Measurements from ENCODE around the gene TIMP4. TPM values are rescaled to one million over a fixed set of nuclear protein-coding genes. Genes with fewer than 3 reads are reported as not detected.

TIMP4 gene
- total RNA-seq: 1 to 10 TPM; 1.3 to 3.3 TPM
- 0.95 TPM for polyA plus RNA-seq (ENCODE audit: insufficient read depth, low read depth, low replicate concordance)
- long read RNA-seq, donor 1, partial matches to known transcripts: 0 of 1 reads
- long read RNA-seq, donor 1, other reads (novel, unspliced or antisense): 0 of 1 reads
- long read RNA-seq, donor 2, partial matches to known transcripts: 0 of 2 reads
- long read RNA-seq, donor 2, other reads (novel, unspliced or antisense): 0 of 2 reads

DNA sequence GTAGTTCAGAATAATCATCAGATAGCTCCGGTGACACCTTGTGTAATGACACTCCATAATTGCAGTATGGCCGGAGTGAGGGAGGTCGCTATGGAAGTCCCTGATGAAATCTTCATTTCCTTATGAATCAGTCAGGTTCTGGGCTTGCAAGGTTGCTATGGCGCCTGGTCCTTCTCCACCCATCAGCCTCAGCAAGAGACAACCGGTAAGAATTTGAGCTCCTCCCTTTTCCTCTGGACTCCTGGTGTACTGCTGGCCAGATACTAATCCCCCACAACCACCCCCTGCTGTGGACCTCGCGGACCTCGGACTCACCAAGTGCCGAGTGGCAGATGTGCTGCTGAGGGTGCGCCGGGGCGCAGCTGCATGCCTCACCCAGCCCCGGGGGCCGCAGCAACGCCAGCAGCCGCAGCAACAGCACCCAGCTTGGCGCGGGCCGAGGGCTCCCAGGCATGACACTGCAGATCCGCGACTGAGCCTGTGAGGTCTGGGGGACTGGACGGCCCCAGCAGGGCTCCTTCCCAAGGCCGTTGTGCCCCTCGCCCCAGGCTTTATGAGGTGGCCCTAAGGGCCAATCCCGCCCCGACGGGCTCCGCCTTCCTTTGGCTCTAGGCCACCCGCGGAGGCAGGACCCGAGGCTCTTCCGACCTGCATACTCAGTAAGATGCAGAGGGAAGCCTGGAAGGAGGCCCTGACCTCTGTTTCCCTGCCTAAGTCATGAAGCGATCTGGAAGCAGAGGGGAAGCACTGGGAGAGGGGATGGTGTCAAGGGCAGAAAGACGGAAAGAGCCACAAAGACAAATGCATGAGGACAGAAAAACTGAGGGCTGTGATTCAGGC lies at the start of gene TIMP4:
TIMP4 (minus strand) TSS at position 526 of the 840 bp plus-strand sequence; CDS start at position 454, 72 bp downstream.
- H3K27me3 ChIP-seq: no peaks in the 10 kb centered on the region
- no peaks in the 10 kb centered on the region for H3K36me3 ChIP-seq (ENCODE audit: low read depth, missing control alignments)
- intact Hi-C loops (cut with DNase I; ENCODE audit: low total_unique reads): no loop called here
- WGBS, 2 donors: 52 to 53% methylated on average over 5 to 34 of the region's 34 CpGs
- TF ChIP-seq, protein P1, sequence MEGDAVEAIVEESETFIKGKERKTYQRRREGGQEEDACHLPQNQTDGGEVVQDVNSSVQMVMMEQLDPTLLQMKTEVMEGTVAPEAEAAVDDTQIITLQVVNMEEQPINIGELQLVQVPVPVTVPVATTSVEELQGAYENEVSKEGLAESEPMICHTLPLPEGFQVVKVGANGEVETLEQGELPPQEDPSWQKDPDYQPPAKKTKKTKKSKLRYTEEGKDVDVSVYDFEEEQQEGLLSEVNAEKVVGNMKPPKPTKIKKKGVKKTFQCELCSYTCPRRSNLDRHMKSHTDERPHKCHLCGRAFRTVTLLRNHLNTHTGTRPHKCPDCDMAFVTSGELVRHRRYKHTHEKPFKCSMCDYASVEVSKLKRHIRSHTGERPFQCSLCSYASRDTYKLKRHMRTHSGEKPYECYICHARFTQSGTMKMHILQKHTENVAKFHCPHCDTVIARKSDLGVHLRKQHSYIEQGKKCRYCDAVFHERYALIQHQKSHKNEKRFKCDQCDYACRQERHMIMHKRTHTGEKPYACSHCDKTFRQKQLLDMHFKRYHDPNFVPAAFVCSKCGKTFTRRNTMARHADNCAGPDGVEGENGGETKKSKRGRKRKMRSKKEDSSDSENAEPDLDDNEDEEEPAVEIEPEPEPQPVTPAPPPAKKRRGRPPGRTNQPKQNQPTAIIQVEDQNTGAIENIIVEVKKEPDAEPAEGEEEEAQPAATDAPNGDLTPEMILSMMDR (IDR thresholded peaks at IDR 0.05): no peak
- no peak for TF ChIP-seq POLR2A (IDR thresholded peaks at IDR 0.05)
- peaks cover 8% of the 10 kb centered on the region for H3K4me1 ChIP-seq
- DNase-seq: peak; percentile 18
- H3K27ac ChIP-seq: peak within 1 kb of the TSS in 1 of 2 donors; percentile 10
- no peaks in the 10 kb centered on the region for H3K9me3 ChIP-seq
- peak within 1 kb of the TSS; percentile 35 to 44 for H3K4me3 ChIP-seq

DNA sequence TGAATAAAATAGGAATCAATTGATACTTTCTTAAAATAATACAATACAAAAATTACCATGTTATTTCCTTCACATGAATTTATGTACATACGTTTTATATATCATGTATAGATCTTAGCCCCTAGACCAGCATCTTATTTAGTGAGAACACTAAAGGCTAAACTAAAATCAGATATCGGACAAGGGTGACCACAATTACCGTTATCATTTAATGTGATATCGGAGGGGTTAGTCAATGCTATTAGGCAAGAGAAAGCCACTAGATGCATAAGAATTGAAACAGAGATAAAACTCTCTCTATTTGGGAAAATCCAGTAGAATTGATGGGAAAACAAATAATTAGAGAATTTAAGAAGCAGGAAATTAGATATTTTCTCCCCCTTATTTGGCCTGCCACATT lies 46.5 kb upstream of the TIMP4 start:
- Histone ChIP-seq H3K27me3 (no peaks in the 10 kb centered on the region), H3K27ac (no peak overlapping the region), H3K4me3 (no peak overlapping the region), H3K9me3 (no peaks in the 10 kb centered on the region), H3K4me1 (no peaks in the 10 kb centered on the region), H3K36me3 (ENCODE audit: low read depth, missing control alignments) (no peaks in the 10 kb centered on the region)
- DNase-seq: no peak
- TF ChIP-seq, protein P1 (IDR thresholded peaks at IDR 0.05): no peak
- no peak for TF ChIP-seq POLR2A (IDR thresholded peaks at IDR 0.05)
- intact Hi-C loops (cut with DNase I; ENCODE audit: low total_unique reads): no loop called here
- WGBS, 2 donors: 91 to 93% methylated on average over 4 of the region's 4 CpGs

DNA sequence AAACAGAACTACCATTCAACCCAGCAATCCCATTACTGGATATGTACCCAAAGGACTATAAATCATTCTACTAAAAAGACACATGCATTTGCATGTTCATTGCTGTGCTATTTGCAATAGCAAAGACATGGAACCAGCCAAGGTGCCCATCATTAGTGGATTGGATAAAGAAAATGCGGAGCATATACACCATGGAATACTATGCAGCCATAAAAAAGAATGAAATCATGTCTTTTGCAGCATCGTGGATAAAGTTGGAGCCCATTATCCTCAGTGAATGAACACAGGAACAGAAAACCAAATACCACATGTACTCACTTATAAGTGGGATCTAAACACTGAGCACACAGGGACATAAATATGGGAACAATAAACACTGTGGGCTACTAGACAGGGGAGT lies 43.1 kb upstream of the TIMP4 start:
- Histone ChIP-seq H3K4me1 (no peaks in the 10 kb centered on the region), H3K27me3 (no peaks in the 10 kb centered on the region), H3K36me3 (ENCODE audit: low read depth, missing control alignments) (no peaks in the 10 kb centered on the region), H3K4me3 (no peak overlapping the region), H3K27ac (no peak overlapping the region), H3K9me3 (no peaks in the 10 kb centered on the region)
- WGBS, 2 donors: 78 to 91% methylated on average over 2 of the region's 2 CpGs
- TF ChIP-seq, protein P1 (IDR thresholded peaks at IDR 0.05): no peak
- TF ChIP-seq POLR2A (IDR thresholded peaks at IDR 0.05): no peak
- DNase-seq: no peak
- intact Hi-C loops (cut with DNase I; ENCODE audit: low total_unique reads): no loop called here

DNA sequence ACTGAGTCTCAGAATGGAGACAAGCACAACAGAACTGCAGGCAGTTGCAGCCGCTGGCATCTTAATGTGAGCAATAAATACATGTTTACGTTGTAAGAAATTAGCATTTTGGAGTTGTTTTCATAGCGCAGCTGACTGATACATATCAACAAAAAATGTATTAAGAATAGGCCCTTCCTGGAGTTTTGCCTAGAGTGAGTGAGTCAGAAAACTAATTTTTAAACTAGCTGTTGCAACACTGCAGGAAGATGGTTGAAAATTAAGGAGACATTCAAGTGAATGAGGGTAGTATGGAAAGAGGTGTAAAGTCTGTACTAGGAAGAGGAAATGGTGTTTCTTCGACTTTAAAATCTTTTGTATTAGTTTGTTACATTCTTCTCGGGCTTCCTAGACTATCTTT lies 39.6 kb upstream of the TIMP4 start:
- H3K4me3 ChIP-seq: no peak overlapping the region
- H3K4me1 ChIP-seq: no peaks in the 10 kb centered on the region
- no peak overlapping the region for H3K27ac ChIP-seq
- no peak for DNase-seq
- intact Hi-C loops (cut with DNase I; ENCODE audit: low total_unique reads): no loop called here
- 56 to 76% methylated on average over 5 of the region's 5 CpGs for WGBS, 2 donors
- no peaks in the 10 kb centered on the region for H3K27me3 ChIP-seq
- H3K36me3 ChIP-seq (ENCODE audit: low read depth, missing control alignments): no peaks in the 10 kb centered on the region
- TF ChIP-seq, protein P1 (IDR thresholded peaks at IDR 0.05): no peak
- no peak for TF ChIP-seq POLR2A (IDR thresholded peaks at IDR 0.05)
- H3K9me3 ChIP-seq: no peaks in the 10 kb centered on the region

All from testis (tissue), 5 donors.